Stimulated activated CD4-positive, alpha-beta T cell treated with anti-CD3 and anti-CD28 coated beads, Interleukin-15, amount 100 ng/mL, for 48 hours (primary cell): Measurements from ENCODE around the gene NPIPA8.
"Not testable (repeated sequence)": the region's sequence is repeated elsewhere in the genome, so short reads cannot be mapped to it uniquely, and the experiment has no call there.

Experiments
- DNase-seq, 2 donors: peaks; one replicate each; pipeline ENCODE4 v3.0.0-alpha.2; 2020; ENCODE audit warnings: low read depth in 2 of 2

NPIPA8 gene

DNA sequence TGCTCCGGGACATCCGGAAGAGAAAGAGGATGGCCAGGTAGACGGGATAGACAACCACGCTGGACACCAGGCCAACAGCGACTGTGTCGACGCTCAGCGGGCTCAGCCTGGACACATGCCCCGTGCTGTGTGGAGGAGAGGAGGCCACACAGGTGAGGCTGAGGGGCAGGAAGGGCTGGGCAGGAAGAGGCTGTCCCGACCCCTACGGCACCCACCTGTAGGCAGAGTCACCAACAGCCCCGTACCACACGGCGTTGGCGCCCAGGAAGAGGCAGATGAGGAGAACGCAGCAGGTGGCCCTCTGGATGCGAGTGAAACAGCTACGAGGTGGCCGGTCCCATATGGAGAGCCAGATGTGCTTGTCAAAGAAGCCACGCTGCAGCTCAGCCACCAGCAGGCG is at the start of gene NPIPA8:
Gene NPIPA8, minus strand, starts transcription at position 101 of the 400 bp plus-strand sequence. CDS start 4,074 bp downstream, outside the sequence.
- DNase-seq = not testable (repeated sequence)

GRCh38 chr16:18385285-18385684 is 48.7 kb upstream of the NPIPA8 start:
- not testable (repeated sequence) for DNase-seq

- DNase-seq = not testable (repeated sequence)
Measured at GRCh38 chr16:18384869-18385268, 48.3 kb upstream of the NPIPA8 start.

DNA sequence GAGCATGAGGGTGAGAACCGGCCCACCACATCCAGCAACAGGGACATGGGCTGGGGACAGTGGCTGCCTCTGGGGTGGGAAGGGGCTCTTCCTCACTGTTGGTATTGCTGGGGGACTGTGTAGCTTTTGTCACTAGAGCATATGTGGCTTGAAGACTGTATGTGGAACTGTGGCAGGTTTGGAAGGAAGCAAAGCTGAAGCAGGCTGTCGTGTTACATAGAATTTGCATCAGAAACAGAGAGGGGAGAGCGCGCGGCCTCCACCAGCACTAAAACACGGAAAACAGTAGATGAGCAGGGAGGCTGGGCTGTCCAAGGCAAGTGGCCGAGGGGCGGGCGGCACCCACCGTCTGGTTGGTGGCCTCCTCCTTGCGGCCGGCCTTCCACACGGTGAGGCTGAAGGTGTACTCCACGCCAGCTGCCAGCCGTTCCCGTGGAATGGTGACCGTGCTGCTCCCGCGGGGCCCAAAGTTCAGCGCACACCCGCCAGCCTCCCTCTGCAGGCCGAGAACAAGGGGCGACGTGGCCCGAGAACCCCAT is 47.6 kb upstream of the NPIPA8 start:
- DNase-seq = not testable (repeated sequence)

DNA sequence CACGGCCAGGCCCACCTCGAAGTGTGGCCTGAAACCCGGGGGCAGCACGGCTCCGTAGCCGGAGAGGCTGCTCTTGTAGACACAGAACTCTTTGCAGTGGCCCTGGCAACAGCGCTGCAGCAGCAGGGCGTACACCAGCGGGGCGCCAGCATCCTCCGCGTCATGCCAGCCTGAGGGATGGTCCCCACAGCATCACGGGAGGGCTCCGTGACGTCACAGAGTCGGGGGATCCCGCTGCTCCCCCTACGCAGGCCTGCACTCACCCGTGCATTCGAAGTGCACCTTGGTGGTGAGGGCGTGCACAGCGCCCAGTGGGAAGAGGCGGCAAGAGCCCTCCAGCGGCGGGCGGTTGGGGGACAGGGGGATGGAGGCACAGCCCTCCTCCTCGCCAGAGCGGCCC is 46.2 kb upstream of the NPIPA8 start:
- not testable (repeated sequence) for DNase-seq

GRCh38 chr16:18347742-18348141 is 11.2 kb upstream of the NPIPA8 start:
- not testable (repeated sequence) for DNase-seq

DNA sequence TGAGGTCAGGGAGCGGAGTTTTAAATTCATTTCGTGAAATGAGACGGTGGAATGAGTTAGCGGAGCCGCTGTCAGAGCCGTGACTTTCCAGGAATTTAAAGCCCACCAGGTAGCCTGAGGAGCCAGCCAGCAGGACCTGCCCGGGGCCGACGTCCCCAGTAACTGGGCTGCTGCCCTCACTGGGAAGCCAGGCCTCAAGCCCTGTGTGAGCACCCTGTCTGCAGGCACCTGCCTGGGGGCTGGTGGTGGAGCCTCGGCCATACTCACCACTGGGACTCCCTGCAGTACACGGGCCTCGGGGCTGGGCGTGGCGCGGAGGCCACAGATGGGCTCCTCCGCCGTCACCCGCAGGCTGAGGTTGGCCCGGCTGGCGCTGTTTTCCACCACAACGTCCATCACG is 10.5 kb upstream of the NPIPA8 start:
- DNase-seq = not testable (repeated sequence)

DNA sequence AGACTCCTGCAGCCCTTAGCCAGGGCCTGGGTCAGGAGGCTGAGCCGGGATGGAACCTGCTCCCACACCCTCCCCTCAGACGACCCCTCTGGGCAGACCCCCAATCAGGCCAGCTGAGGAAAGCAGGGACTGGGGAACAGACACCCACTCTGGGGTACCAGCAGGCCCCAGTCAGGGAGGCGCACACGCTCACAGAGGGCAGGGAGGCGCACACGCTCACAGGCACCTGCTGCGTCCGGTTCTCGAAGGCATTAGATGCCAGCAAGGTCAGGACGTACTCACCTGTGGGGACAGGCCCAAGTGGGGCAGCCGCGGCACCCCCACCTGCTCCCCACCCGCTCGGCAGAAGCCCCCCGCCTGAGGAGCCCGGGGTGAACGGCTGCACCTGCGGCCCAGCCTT is 8.1 kb upstream of the NPIPA8 start:
- DNase-seq = not testable (repeated sequence)

DNA sequence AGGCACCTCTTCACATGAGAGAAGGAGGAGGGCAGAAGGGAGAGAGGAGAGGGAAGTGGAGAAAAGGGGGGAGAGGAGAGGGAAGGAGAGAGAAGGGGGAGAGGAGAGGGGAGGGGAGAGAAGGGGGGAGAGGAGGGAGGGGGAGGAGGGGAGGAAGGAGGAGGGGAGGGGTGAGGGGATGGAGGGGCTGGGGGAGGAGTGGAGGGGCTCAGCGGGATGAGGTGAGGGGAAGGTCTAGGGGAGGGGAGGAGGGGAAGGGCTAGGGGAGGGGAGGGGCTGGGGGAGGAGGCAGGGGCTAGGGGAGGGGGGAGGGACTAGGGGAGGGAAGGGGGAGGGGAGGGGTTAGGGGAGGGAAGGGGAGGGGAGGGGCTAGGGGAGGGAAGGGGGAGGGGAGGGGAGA is 5.5 kb upstream of the NPIPA8 start:
- not testable (repeated sequence) for DNase-seq

DNA sequence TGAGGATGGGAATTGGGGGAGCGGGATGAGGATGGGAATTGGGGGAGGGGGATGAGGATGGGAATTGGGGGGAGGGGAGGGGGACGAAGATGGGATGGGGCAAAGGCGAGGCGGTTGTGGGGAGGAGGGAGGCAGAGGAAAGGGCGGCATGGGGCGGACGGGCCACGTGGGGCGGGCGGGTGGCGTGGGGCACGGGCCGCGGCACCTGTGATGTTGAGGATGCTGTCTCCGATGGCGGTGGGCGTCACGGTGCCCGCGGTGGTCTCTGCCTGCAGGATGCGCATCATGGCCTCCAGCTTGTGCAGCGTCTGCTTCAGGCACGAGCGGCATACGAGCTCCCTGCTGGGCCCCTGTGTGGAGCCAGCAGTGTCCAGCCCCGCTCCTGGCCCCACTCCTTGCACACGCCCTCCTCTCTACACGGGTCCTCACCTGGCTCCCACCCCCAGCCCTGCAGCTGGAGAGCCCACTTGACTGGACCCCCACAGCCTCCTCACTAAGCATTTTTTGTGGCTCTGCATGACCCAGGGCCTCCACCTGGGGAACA is 5.0 kb upstream of the NPIPA8 start:
- DNase-seq = not testable (repeated sequence)

- DNase-seq = not testable (repeated sequence)
Measured at GRCh38 chr16:18339210-18339609, 2.7 kb upstream of the NPIPA8 start.

DNA sequence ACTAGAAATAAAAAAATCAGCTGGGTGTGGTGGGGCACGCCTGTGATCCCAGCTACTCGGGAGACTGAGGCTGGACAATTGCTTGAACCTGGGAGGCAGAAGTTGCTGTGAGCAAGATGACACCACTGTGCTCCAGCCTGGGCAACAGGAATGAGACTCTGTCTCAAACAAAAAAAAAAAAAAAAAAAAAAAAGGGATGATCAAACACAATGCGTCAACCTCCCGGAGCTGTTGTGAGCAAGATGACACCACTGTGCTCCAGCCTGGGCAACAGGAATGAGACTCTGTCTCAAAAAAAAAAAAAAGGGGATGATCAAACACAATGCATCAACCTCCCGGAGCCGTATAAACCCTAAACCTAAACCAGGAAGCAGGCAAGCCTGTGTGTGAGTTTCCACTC is 24.7 kb downstream of the NPIPA8 start:
- not testable (repeated sequence) for DNase-seq

- not testable (repeated sequence) for DNase-seq
Measured at GRCh38 chr16:18309159-18309558, 27.4 kb downstream of the NPIPA8 start.

DNA sequence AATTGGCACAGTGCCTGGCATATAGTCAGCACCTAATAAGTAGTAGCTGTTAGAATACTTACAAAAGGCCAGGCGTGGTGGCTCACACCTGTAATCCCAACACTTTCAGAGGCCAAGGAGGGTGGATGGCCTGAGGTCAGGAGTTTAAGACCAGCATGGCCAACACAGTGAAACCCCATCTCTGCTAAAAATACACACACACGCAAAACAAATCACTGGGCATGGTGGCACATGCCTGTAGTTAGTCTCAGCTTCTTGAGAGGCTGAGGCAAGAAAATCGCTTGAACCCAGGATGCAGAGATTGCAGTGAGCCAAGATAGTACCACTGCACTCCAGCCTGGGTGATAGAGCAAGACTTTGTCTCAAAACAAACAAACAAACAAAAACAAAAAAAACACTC is 29.3 kb downstream of the NPIPA8 start:
- DNase-seq = not testable (repeated sequence)

- not testable (repeated sequence) for DNase-seq
Measured at GRCh38 chr16:18306066-18306465, 30.5 kb downstream of the NPIPA8 start.

DNA sequence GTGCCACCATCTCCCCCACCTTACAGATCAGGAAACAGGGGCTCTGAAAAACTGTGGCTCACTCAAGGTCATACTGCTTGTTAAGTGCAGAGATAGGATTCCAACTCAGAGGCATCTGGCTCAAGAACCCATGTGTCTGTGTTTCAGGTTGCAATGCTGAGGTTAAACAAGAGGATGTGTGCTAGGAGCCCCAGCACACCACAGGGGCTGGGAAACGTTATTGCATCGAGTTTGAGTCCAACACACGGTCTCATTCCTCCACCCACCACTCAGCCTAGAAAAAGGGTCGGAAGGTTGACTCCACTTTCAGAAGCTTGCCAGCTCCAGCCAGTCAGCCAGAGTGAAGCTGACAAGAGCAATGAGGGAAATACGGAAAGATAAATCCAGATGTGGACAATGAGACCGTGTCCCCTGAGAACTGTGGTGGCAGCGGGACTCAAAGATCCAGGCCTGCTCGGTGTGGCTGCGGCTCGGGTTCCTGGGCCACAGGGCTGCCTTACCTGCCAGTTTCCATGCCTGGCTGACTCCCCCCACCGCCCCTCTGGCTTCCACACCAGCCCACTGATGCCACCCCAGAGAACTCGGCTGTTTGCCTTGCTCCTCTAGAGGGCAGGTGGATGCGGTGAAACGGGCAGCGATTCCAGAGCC is 33.4 kb downstream of the NPIPA8 start:
- not testable (repeated sequence) for DNase-seq

- DNase-seq = not testable (repeated sequence)
Measured at GRCh38 chr16:18297714-18298113, 38.8 kb downstream of the NPIPA8 start.

GRCh38 chr16:18296931-18297330 is 39.6 kb downstream of the NPIPA8 start:
- DNase-seq = not testable (repeated sequence)

DNA sequence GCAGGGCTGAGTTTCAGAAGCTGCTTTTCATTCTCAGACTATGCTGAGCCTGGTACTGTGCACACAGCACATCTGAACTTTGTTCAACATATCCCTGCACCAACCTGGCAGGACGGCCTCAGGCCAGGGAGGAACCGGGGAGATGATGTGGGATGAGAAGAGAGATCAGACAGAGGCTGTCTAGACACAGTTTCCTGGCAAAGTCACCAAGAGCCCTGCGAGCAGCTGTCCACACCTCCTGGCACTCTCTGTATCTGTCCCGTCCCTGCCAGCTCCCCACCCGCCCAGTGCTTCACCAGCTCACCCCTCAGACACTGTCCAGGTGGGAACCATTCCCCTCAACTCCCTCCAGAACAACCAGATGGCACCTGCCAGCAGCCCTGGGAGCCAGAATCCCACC is 42.2 kb downstream of the NPIPA8 start:
- DNase-seq = not testable (repeated sequence)

GRCh38 chr16:18293337-18293956 is 43.1 kb downstream of the NPIPA8 start:
- DNase-seq = not testable (repeated sequence)

- DNase-seq = not testable (repeated sequence)
Measured at GRCh38 chr16:18290959-18291358, 45.6 kb downstream of the NPIPA8 start.

GRCh38 chr16:18286342-18286741 is 50.2 kb downstream of the NPIPA8 start:
- DNase-seq = not testable (repeated sequence)

DNA sequence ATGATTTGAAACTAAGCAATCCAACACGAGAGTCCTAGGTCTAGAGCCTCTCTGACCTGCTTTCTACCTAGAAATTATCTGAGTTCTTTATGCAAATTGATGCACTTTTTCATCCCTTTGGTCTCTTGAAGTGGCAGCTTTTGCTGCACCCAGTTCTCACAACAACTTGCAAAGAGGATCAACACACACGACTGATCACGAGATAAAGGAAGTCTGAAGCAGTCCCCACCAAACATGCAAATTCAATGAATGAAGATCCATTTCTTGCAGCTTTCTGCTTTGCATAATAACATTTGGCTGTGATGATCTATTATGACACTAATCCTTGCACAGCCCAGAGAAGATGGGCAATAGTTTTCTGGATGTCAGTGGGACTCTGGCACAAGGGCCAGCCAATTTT is 56.2 kb downstream of the NPIPA8 start:
- not testable (repeated sequence) for DNase-seq
